CD14-positive monocyte (primary cell): ENCODE measurements around the gene C9orf50. TPM values are rescaled to one million over a fixed set of nuclear protein-coding genes. Genes with fewer than 3 reads are reported as not detected.

Experiments used
- DNase-seq, 3 donors: peaks; one replicate each; pipeline ENCODE4 v3.0.0-alpha.2; 2011 to 2022
- H2AFZ ChIP-seq: 2 replicates; pipeline ENCODE4 v1.6.0; 2012; ENCODE audit warnings: mild to moderate bottlenecking, low read depth, low read length, inconsistent platforms; ENCODE audit not compliant: insufficient read depth, poor library complexity, severe bottlenecking
- H3K27ac ChIP-seq, 2 donors: 1 replicate in 1 of 2; 2 replicates in 1 of 2; pipeline ENCODE4 v1.5.1; 2012 to 2013; ENCODE audit warnings: low read length in 2 of 2, control low read depth in 1 of 2, inconsistent platforms in 1 of 2, low read depth in 1 of 2, mild to moderate bottlenecking in 1 of 2
- H3K27me3 ChIP-seq, 2 donors: one replicate each; pipeline versions ENCODE4 v1.6.0 to v1.6.1; 2011 to 2013; ENCODE audit warnings: low read length in 2 of 2; ENCODE audit not compliant: control insufficient read depth in 2 of 2, insufficient read depth in 2 of 2
- H3K36me3 ChIP-seq, 2 donors: replicated peaks in 1 of 2; 1 replicate in 1 of 2; 2 replicates in 1 of 2; pipeline versions ENCODE4 v1.5.1 to v1.6.1; 2012 to 2013; ENCODE audit warnings: low read length in 2 of 2, control low read depth in 1 of 2, inconsistent platforms in 1 of 2, mild to moderate bottlenecking in 1 of 2; ENCODE audit not compliant: insufficient read depth in 2 of 2, control insufficient read depth in 1 of 2
- H3K4me1 ChIP-seq, 2 donors: 1 replicate in 1 of 2; 2 replicates in 1 of 2; pipeline versions ENCODE4 v1.5.1 to v1.6.1; 2012 to 2013; ENCODE audit warnings: low read length in 2 of 2, control low read depth in 1 of 2, inconsistent platforms in 1 of 2, mild to moderate bottlenecking in 1 of 2, moderate library complexity in 1 of 2; ENCODE audit not compliant: insufficient read depth in 2 of 2, control insufficient read depth in 1 of 2
- H3K4me2 ChIP-seq: replicated peaks from 2 replicates; pipeline ENCODE3; 2012; ENCODE audit warnings: low read length, moderate library complexity, mild to moderate bottlenecking; ENCODE audit not compliant: poor library complexity, severe bottlenecking; ENCODE audit errors: extremely low read depth
- H3K4me3 ChIP-seq, 3 experiments: fragments of 200-600 bp in 1 of 3; sonication (generic) in 1 of 3; replicated peaks in 1 of 3; 1 replicate in 2 of 3; 2 replicates in 1 of 3; pipeline ENCODE4 v1.5.1; 2011 to 2013; ENCODE audit warnings: low read length in 3 of 3, mild to moderate bottlenecking in 3 of 3, control low read depth in 2 of 3, low read depth in 2 of 3, inconsistent platforms in 1 of 3, moderate library complexity in 1 of 3
- H3K79me2 ChIP-seq: 2 replicates; pipeline ENCODE4 v1.6.0; 2012; ENCODE audit warnings: mild to moderate bottlenecking, control low read depth, inconsistent platforms, low read length, moderate library complexity; ENCODE audit not compliant: insufficient read depth
- H3K9ac ChIP-seq: 2 replicates; pipeline ENCODE4 v1.6.0; 2017; ENCODE audit warnings: low read length, mild to moderate bottlenecking; ENCODE audit not compliant: insufficient read depth, poor library complexity, severe bottlenecking
- H3K9me3 ChIP-seq, 2 donors: replicated peaks in 1 of 2; 1 replicate in 1 of 2; 2 replicates in 1 of 2; pipeline versions ENCODE4 v1.5.1 to v1.6.1; 2012 to 2013; ENCODE audit warnings: low read length in 2 of 2, control low read depth in 1 of 2; ENCODE audit not compliant: control insufficient read depth in 1 of 2, insufficient read depth in 1 of 2
- H4K20me1 ChIP-seq: 2 replicates; pipeline ENCODE4 v1.6.0; 2012; ENCODE audit warnings: mild to moderate bottlenecking, low read length, control low read depth, moderate library complexity; ENCODE audit not compliant: insufficient read depth
- H3K27ac Mint-ChIP-seq, 7 donors: one replicate each; pipeline ENCODE4 v1.8.0; 2020; ENCODE audit warnings: mild to moderate bottlenecking in 7 of 7, mixed read lengths in 7 of 7, moderate library complexity in 6 of 7, inconsistent platforms in 2 of 7
- H3K27me3 Mint-ChIP-seq, 3 donors: one replicate each; pipeline ENCODE4 v1.8.0; 2021 to 2022; ENCODE audit warnings: low read depth in 3 of 3, mild to moderate bottlenecking in 3 of 3, mixed read lengths in 3 of 3, moderate library complexity in 3 of 3, inconsistent platforms in 1 of 3
- H3K36me3 Mint-ChIP-seq, 2 donors: one replicate each; pipeline ENCODE4 v1.8.0; 2020; ENCODE audit warnings: mixed read lengths in 2 of 2, inconsistent platforms in 1 of 2, mild to moderate bottlenecking in 1 of 2
- H3K4me1 Mint-ChIP-seq: one replicate; pipeline ENCODE4 v1.8.0; 2020; ENCODE audit warnings: mild to moderate bottlenecking, mixed read lengths
- H3K4me3 Mint-ChIP-seq, 2 donors: one replicate each; pipeline ENCODE4 v1.8.0; 2020; ENCODE audit warnings: mild to moderate bottlenecking in 2 of 2, mixed read lengths in 2 of 2, moderate library complexity in 1 of 2
- H3K9me3 Mint-ChIP-seq, 7 donors: one replicate each; pipeline ENCODE4 v1.8.0; 2020 to 2022; ENCODE audit warnings: mixed read lengths in 7 of 7, mild to moderate bottlenecking in 6 of 7, moderate library complexity in 6 of 7, inconsistent platforms in 2 of 7
- CTCF ChIP-seq: fragments of 200-600 bp; IDR thresholded peaks from one replicate; pipeline ENCODE4 v1.8.0; 2022; ENCODE audit warnings: antibody characterized with exemption, mild to moderate bottlenecking
- WGBS: methylation state at CpG from one replicate; pipeline ENCODE4 v1.1.5; 2013; ENCODE audit warnings: missing lambda C conversion rate; ENCODE audit not compliant: insufficient coverage; 5-methylcytosine and 5-hydroxymethylcytosine counted together
- intact Hi-C, 2 donors: fragments of 100-400 bp; cut with micrococcal nuclease; formaldehyde crosslinking; loops; one replicate each; pipeline versions ENCODE4 v1.15.0 to v1.15.1; 2023
- polyA plus RNA-seq, 3 donors: library from polyadenylated mRNA; depleted of rRNA in 1 of 3; unstranded in 2 of 3; stranded (reverse) in 1 of 3; fragments of 300-500 nt in 2 of 3; fragments of >200 nt in 1 of 3; fragmentation: Illumina TruSeq in 2 of 3; gene quantifications; 1 replicate in 2 of 3; 2 replicates in 1 of 3; pipeline ENCODE4 v1.2.3, GENCODE V29; 2012 to 2021

The C9orf50 gene
- polyA plus RNA-seq, 3 donors = not detected

- Histone ChIP-seq H3K27me3 (no peaks in the 10 kb centered on the region), H3K4me1 (peaks cover 20 to 34% of the 10 kb centered on the region in 2 donors), H3K9ac (no peak overlapping the region), H3K9me3 (peaks cover 0 to 5% of the 10 kb centered on the region in 2 donors), H3K79me2 (no peaks in the 10 kb centered on the region), H3K36me3 (no peaks in the 10 kb centered on the region), H4K20me1 (no peaks in the 10 kb centered on the region), H3K4me2 (no peak overlapping the region), H2AFZ (no peak overlapping the region), H3K4me3 (no peak overlapping the region), H3K27ac (no peak overlapping the region)
- intact Hi-C loops = no loop called here
- no peak for TF ChIP-seq CTCF
- peak overlapping the region in 2 of 7 donors; percentile 75 to 91 for H3K27ac Mint-ChIP-seq
- H3K36me3 Mint-ChIP-seq = peaks cover 3 to 5% of the 10 kb centered on the region in 2 donors
- WGBS = 53% methylated on average over 10 of the region's 13 CpGs
- H3K27me3 Mint-ChIP-seq = peaks cover 6 to 9% (median 8%) of the 10 kb centered on the region in 3 donors
- H3K4me1 Mint-ChIP-seq = peaks cover 33% of the 10 kb centered on the region
- peak overlapping the region in 1 of 2 donors; percentile 31 for H3K4me3 Mint-ChIP-seq
- peak; percentile 50 to 61 (median 50) for DNase-seq
- H3K9me3 Mint-ChIP-seq = peaks cover 2 to 8% (median 4%) of the 10 kb centered on the region in 7 donors
Observed at GRCh38 chr9:129574911-129575585, 45.9 kb downstream of the C9orf50 start.

GRCh38 chr9:129573977-129574376 is 46.9 kb downstream of the C9orf50 start:
- H3K4me3 Mint-ChIP-seq = no peak overlapping the region

More at GRCh38 chr9:129573977-129574376, 46.9 kb downstream of the C9orf50 start:
- 100% methylated on average over 3 of the region's 5 CpGs for WGBS
- peaks cover 13 to 18% (median 16%) of the 10 kb centered on the region in 3 donors for H3K27me3 Mint-ChIP-seq
- Histone ChIP-seq H3K4me3 (no peak overlapping the region), H2AFZ (no peak overlapping the region), H3K9ac (no peak overlapping the region), H4K20me1 (no peaks in the 10 kb centered on the region), H3K9me3 (peaks cover 0 to 5% of the 10 kb centered on the region in 2 donors), H3K36me3 (no peaks in the 10 kb centered on the region), H3K4me1 (peaks cover 29 to 41% of the 10 kb centered on the region in 2 donors), H3K27me3 (peaks cover 3 to 9% of the 10 kb centered on the region in 2 donors), H3K79me2 (no peaks in the 10 kb centered on the region), H3K27ac (no peak overlapping the region), H3K4me2 (no peak overlapping the region)
- DNase-seq = no peak
- H3K27ac Mint-ChIP-seq = peak overlapping the region in 2 of 7 donors; percentile 37 to 50
- H3K4me1 Mint-ChIP-seq = peaks cover 39% of the 10 kb centered on the region
- intact Hi-C loops = no loop called here
- H3K36me3 Mint-ChIP-seq = peaks cover 3 to 9% of the 10 kb centered on the region in 2 donors
- TF ChIP-seq CTCF = no peak
- H3K9me3 Mint-ChIP-seq = peaks cover 2 to 14% (median 7%) of the 10 kb centered on the region in 7 donors
